SKM-1 (cell line): ENCODE results near the gene RTL10.

ENCODE experiments used
- DNase-seq: peaks from one replicate; lab custom pipeline; 2025; ENCODE audit not compliant: unreplicated experiment; lab: John Stamatoyannopoulos, UW

Gene RTL10

DNA sequence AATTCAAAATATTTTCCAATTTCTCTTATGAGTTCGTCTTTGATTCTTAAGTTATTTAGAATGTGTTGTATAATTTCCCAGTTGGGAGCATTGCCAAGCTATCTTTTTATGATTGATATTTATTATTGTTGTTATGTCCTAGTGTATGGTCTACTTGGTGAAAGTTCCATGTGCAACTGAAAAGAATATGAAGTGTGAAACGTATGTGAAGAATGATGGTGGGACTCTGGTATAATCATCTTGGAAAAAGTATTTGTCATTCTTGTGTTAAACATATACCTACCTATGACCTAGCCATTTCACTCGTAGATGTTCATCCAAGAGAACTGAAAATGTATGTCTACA, 12.0 kb upstream of the RTL10 start:
- DNase-seq: no peak

GRCh38 chr22:19865141-19865829, 10.6 kb upstream of the RTL10 start:
- no peak for DNase-seq

DNA sequence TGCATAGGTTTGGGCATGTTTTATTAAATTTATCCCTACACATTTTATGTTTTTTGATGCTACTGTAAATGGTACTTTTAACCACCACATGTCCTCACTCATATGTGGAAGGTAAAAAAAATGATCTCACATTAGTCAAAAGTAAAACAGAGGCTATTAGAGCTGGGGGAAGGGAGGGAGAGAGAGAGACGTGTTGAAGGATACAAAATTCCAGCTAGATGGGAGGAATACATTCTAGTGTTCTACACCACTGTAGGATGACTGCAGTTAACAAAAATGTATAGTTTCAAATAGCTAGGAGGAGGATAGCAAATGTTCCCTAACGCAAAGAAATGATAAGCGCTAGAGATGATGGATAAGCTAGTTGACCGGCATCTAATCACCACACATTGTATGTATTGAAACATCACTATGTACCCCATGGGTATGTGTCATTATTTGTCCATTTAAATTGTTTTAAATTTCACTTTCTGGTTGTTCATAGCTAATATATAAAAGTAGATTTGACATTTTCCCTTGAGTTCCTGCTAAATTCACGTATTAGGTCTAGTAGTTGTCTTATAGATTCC, 9.9 kb upstream of the RTL10 start:
- DNase-seq: no peak

- DNase-seq: no peak
These were observed 8.9 kb upstream of the RTL10 start for GRCh38 chr22:19863571-19863970.

- no peak for DNase-seq
These were observed 8.1 kb upstream of the RTL10 start for GRCh38 chr22:19862619-19863246.

DNA sequence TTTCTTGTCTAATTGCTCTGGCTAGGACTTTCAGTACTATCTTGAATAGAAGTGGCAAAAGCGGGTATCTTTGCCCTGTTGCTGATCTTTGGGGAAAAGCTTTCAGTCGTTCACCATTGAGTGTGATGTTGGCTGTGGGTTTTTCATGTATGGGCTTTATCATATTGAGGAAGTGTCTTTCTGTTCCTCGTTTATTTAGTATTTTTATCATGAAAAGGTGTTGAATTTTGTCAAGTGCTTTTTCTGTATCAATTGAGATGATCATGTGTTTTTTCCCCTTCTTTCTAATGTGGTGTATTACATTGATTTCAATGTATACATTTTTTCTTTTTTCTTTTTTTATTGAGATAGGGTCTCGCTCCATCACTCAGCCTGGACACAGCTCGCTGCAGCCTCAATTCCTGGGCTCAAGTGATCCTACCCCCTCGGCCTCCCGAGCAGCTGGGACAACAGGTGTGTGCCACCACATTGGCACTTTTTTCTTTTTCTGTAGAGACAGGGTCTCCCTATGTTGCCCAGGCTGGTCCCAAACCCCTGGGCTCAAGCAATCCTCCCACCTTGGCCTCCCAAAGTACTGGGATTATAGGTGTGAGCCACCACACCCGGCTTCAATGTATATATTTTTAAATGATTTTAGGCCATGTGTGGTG, 5.3 kb upstream of the RTL10 start:
- no peak for DNase-seq

DNA sequence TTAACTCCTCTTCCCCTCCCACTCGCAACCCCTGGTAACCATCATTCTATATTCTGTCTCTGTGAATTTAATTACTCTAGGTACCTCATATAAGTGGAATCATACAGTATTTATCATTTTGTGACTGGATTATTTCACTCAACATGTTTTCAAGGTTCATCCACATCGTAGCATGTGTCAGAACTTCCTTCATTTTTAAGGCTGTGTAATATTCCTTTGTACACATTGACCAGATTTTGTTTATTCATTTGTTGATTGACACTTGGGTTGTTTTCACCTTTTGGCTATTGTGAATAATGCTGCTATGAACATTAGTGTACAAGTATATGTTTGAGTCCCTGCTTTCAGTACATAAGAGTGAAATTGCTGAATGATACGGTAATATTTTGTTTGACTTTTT, 2.7 kb upstream of the RTL10 start:
- no peak for DNase-seq

DNA sequence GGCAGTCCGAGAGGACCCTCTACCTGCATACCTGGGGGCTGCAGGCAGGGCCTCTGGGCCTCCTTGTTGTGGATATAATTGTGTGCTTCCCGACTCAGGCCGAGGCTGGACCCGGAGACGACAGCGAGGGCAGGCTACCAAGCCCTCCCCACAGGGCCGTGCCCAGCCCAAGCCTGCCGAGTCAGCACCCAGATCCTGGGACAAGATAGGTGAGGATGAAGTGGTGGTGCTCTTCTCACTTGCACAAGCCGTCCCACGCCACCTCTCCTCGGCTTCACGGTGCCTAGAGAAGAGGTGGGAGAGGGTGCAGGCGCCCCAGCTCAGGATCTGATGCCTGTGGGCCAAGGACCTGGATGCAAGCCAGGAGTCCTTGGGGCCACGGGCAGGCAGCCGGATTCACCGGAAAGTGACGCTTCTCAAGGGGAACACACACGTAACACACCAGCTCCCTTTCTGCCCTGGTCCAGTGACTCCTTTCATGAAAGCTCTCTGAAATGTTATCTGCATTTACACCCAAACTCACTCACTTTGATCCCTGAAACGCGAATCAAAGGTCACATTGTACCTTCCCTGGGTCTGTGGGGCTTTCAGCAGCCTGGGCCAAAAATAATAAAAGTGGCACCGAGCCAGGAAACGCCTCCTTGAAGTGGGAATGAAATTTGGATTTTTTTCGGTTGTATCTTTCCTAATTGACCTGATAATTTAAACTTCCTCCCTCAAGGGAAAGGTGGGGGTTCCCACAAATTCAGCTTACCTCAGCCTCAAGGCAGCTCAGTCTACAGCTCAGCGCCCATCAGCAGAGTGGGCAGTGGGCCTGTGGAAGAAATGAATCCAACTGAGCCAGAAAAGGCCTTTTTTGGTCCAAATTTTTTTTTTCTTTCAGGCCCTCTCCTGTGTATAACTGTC, 1.1 kb upstream of the RTL10 start:
- DNase-seq: peak; percentile 30

GRCh38 chr22:19853879-19854777, 546 bp downstream of the RTL10 start:
- no peak for DNase-seq

DNA sequence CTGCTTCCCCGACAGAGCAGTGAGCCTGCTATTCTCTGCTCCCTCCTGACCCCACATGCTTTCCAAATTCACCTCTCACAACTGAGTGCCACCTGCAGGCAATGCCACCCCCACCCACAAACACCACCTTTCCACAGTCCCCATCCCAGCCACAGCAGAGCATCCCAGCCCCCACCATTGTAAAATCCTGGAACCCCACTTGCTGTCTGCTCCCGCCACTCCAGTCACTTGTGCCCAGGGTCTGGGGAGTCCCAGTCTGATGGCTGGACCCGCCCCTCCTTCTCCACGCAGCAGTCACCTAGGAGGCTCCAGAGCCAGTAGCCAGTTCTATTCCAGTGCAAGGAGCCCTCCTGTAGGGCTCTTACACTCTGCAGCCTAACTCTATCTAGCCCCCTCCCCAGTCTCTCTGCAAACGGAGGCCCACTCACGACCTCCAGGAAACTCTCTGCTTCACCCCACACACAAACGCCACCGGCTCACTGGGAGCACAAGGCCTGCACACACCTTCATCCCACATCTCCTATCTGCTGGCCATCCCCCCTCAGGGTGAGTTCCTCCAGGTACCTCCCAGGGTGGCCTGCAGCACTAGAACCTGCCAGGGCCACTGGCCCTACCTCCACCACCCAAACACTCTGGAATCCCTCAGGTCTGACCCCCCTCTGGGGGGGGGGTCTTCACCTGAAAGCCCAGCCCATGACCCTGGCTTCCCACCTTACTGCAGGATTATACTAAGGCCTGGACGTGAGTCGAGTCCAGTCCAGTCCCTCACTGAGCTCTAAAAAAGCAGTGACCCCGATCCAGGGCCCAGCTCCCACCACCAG, 1.4 kb downstream of the RTL10 start:
- DNase-seq: no peak

- DNase-seq: no peak
These were observed 2.4 kb downstream of the RTL10 start for GRCh38 chr22:19852177-19852781.

DNA sequence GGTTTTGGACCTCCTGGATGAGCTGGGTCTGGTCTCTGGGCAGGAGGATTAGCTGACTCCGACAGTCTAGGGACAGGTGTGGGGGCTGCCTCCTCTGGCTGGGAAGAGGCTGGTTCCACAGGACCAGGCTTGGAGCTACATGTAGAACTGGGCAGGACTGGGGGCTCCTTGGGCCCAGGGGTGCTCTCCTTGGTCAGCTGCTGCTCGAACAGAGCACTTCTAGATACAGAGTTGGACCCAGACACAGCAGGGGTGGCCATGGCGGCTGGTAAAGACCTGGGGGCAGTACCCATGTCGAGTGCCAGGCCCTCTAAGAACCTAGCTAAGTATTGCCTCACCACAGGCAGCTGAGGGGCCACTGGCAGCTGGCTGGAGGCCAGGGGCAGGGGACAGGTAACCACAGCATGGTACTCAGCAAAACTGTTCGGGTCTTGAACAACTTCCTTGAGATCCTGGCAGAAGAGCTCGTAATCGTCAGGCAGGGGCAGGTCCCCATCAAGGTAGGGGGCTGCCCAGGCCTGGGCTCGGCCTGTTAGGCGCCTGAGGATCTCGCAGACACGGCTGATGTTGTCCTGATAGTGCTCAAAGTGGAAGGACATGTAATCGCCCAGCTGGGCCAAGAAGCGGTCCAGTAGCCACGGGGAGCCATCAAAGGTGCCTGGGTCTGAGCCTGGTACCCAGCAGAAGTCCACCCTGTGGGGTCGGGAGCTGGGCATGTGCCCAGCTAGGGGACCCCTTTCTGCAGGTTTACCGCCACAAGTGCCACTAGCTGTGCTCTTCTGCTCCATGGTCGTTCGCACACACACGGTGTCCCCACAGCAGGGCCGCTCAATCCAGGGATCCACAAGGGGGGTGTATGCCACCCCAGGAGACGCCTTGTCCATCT, 3.1 kb downstream of the RTL10 start:
- no peak for DNase-seq

- no peak for DNase-seq
These were observed 3.9 kb downstream of the RTL10 start for GRCh38 chr22:19850763-19851109.

- DNase-seq: no peak
These were observed 4.6 kb downstream of the RTL10 start for GRCh38 chr22:19849835-19850762.

DNA sequence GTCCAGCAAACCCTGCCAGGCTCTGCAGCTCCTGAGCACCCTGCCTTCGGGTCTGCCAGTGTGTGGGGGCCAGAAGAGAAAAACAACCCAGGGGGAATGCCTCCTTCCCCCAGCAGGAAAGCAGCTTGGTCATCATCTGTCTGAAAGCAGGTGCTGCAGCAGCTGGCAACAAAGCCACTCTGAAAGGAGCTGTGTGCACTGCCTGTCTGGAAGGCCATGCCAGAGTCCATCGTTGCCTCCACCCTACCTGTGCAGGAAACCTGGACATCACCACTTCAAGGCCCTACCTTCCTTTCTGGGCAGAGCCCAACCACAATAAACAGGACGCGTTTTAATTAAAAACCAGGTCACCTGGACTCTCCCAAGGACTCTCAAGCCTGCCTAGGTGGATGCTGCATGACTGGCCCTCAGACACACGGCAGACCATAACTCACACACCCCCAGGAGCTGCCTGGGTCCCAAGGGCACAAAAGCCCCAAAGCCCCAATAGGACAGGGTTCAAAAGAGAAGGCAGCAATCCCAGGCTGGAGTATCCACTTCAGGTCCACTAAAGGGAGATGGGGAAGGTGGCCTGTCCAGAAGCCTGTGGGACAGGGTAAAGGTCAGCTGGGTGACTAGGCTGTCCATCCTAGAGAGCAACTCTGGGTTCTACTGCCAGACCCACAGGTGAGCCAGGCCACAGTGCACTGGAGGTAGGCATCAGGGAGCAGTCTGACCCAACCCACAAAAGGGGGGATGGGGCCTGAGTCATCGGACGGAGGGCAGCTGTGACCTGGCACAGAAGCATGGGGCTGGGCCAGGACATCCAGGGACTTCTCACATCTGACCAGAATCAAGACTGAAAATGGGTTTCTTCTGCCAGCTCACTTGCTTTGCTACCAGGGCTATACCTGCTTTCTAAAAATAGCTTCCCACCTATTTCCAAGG, 6.1 kb downstream of the RTL10 start:
- no peak for DNase-seq

- no peak for DNase-seq
These were observed 7.4 kb downstream of the RTL10 start for GRCh38 chr22:19847345-19847632.
